ENCODE results near the gene MAML3. TPM values are rescaled to one million over a fixed set of nuclear protein-coding genes. Genes with fewer than 3 reads are reported as not detected.

Gene MAML3
- total RNA-seq, 4 donors from 2014 or later, result 2.4 to 50.5 (median 17.8) TPM

GRCh38 chr4:140137671-140138070 lies 16.3 kb downstream of the MAML3 start:
- Histone ChIP-seq H3K27me3 (no peaks in the 10 kb centered on the region), H3K36me3 (no peaks in the 10 kb centered on the region), H3K4me1 (no peaks in the 10 kb centered on the region), H3K9me3 (no peaks in the 10 kb centered on the region), H3K27ac (peak overlapping the region; percentile 42 to 57), H3K4me3 (peak overlapping the region; percentile 1 to 13)
- TF ChIP-seq CTCF (IDR thresholded peaks at IDR 0.05) (no peak), POLR2A (IDR thresholded peaks at IDR 0.05) (no peak)
- DNase-seq, result no peak
- intact Hi-C loops (cut with DNase I; ENCODE audit: low total_unique reads), result no loop called here

- TF ChIP-seq CTCF (IDR thresholded peaks at IDR 0.05) (no peak), POLR2A (IDR thresholded peaks at IDR 0.05) (no peak)
- Histone ChIP-seq H3K4me3 (no peak overlapping the region), H3K27ac (peak overlapping the region; percentile 52 to 58), H3K27me3 (no peaks in the 10 kb centered on the region), H3K36me3 (no peaks in the 10 kb centered on the region), H3K9me3 (no peaks in the 10 kb centered on the region), H3K4me1 (no peaks in the 10 kb centered on the region)
- no peak for DNase-seq
- intact Hi-C loops (cut with DNase I; ENCODE audit: low total_unique reads), result no loop called here
Measured at GRCh38 chr4:140136509-140136908, 17.5 kb downstream of the MAML3 start.

- DNase-seq, result peak; percentile 66 to 69
- intact Hi-C loops (cut with DNase I; ENCODE audit: low total_unique reads), result no loop called here
- TF ChIP-seq CTCF (IDR thresholded peaks at IDR 0.05) (no peak), POLR2A (IDR thresholded peaks at IDR 0.05) (no peak)
Measured at GRCh38 chr4:140135529-140136088, 18.4 kb downstream of the MAML3 start.

GRCh38 chr4:140134746-140135425 lies 19.1 kb downstream of the MAML3 start:
- intact Hi-C loops (cut with DNase I; ENCODE audit: low total_unique reads), result no loop called here

More at GRCh38 chr4:140135529-140136088, 18.4 kb downstream of the MAML3 start:
- no peaks in the 10 kb centered on the region for H3K36me3 ChIP-seq
- H3K27ac ChIP-seq, result peak overlapping the region; percentile 52 to 58
- no peaks in the 10 kb centered on the region for H3K4me1 ChIP-seq
- no peaks in the 10 kb centered on the region for H3K9me3 ChIP-seq
- peak overlapping the region in 1 of 2 donors; percentile 2 for H3K4me3 ChIP-seq
- H3K27me3 ChIP-seq, result no peaks in the 10 kb centered on the region

More at GRCh38 chr4:140134746-140135425, 19.1 kb downstream of the MAML3 start:
- Histone ChIP-seq H3K4me1 (no peaks in the 10 kb centered on the region), H3K36me3 (no peaks in the 10 kb centered on the region), H3K27me3 (no peaks in the 10 kb centered on the region), H3K4me3 (peak overlapping the region in 1 of 2 donors; percentile 2), H3K9me3 (no peaks in the 10 kb centered on the region), H3K27ac (peak overlapping the region; percentile 52 to 58)
- no peak for TF ChIP-seq POLR2A (IDR thresholded peaks at IDR 0.05)
- TF ChIP-seq CTCF (IDR thresholded peaks at IDR 0.05), result no peak
- no peak for DNase-seq

All from uterus (tissue), 4 donors.